ENCODE results near the gene LRRC47. TPM values are rescaled to one million over a fixed set of nuclear protein-coding genes. Genes with fewer than 3 reads are reported as not detected.

The LRRC47 gene
- total and polyA plus RNA-seq, 2 experiments from 2014 or later = 15.1 to 41.9 TPM

DNA sequence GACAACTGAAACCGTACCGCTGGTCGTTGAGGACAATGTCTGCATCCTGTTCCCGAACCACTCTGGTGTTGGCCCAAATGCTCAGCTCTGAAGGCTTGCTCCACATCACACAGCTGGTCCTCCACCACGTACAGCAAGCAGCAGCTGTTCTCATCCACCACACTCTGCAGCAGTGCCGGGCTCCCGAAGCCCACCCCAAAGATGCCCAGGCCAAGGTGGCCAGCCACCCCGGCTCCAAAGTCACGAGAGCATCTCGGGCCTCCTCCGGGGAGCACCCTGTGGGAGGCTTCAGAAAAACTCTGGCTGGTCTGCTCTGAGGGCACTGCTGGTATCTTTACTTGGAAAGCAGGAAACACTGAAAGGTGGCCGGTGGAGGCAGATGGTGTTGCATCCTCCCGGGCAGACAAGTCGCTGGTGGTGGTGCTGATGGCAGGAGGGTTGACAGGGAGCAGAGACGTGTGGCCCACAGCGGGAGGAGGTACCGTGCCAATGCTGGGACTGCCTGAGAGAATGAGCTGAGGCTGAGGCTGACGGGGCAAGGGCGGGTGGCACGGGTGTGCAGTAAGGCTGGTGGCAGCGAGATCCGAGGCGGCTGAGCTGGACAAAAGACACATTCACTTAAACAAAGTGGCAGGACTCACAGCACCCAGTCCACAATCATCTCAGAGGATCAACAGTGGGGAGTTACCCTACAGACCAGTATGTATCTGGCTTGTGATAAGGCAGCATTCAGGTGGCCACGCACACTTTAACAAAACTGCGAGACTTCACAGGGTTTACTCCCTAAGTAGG is 50.5 kb downstream of the LRRC47 start:
- H3K4me3 ChIP-seq = no peak overlapping the region; the same call in 1 of the 2 replicates
- DNase-seq = peak; percentile 15
- in situ Hi-C loops (cut with MboI) = no loop called here

DNA sequence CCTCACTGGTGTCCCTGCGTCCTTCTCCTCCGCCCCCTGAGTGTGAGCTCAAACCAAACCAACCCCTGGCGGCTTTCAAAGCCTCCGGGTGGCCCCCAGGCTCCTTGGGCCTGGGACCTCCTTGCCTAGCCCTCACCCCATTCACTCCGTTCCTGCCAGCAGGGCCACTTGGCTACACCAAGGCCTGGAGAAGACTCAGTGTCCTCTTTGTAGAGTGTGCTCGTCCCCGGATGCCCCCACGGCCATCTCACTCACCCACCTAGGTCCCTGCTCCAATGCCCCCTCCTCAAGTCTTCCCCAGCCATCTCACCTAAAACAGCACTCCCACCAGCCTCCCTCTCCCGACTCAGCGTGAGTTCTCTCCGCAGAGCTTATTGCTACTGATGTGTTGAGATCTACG is 51.2 kb downstream of the LRRC47 start:
- WGBS, 2 experiments (ENCODE audit: low coverage in 1 of 2, low lambda C conversion rate in 2 of 2, missing lambda C conversion rate in 2 of 2) = 93 to 98% methylated on average over 10 to 12 of the region's 12 CpGs

More for the DNA sequence above, 50.5 kb downstream of the LRRC47 start:
- no peaks in the 10 kb centered on the region for H3K9me2 ChIP-seq (ENCODE audit: insufficient read depth)
- peak overlapping the region; percentile 85; the same call in 1 of the 2 replicates for H2AFZ ChIP-seq
- no peak overlapping the region for H3K4me2 ChIP-seq (ENCODE audit: unreplicated experiment)
- no peaks in the 10 kb centered on the region for H3K79me2 ChIP-seq (ENCODE audit: insufficient read depth)
- H3K4me1 ChIP-seq (ENCODE audit: insufficient read depth) = peaks cover 4% of the 10 kb centered on the region; the same call in 1 of the 2 replicates
- peaks cover 4% of the 10 kb centered on the region; the same call in 1 of the 2 replicates for H3F3A ChIP-seq (ENCODE audit: insufficient read depth)
- TF ChIP-seq EZH2phosphoT487 (IDR thresholded peaks at IDR 0.05; ENCODE audit: insufficient read depth, low read depth) = no peak
- no peak for TF ChIP-seq EZH2 (IDR thresholded peaks at IDR 0.05; ENCODE audit: insufficient read depth, poor library complexity, severe bottlenecking)
- H3K27me3 ChIP-seq (replicated peaks; ENCODE audit: insufficient read depth) = peaks cover 8% of the 10 kb centered on the region; the same call in 1 of the 2 replicates
- no peak overlapping the region for H3K9ac ChIP-seq
- H3K9me3 ChIP-seq (ENCODE audit: low read depth) = no peaks in the 10 kb centered on the region
- no peaks in the 10 kb centered on the region for H3K36me3 ChIP-seq (ENCODE audit: low read depth)
- H4K20me1 ChIP-seq (ENCODE audit: insufficient read depth) = no peaks in the 10 kb centered on the region
- 76 to 81% methylated on average over 25 of the region's 25 CpGs for WGBS, 2 experiments (ENCODE audit: low coverage in 1 of 2, low lambda C conversion rate in 2 of 2, missing lambda C conversion rate in 2 of 2)
- H3K27ac ChIP-seq = no peak overlapping the region

DNA sequence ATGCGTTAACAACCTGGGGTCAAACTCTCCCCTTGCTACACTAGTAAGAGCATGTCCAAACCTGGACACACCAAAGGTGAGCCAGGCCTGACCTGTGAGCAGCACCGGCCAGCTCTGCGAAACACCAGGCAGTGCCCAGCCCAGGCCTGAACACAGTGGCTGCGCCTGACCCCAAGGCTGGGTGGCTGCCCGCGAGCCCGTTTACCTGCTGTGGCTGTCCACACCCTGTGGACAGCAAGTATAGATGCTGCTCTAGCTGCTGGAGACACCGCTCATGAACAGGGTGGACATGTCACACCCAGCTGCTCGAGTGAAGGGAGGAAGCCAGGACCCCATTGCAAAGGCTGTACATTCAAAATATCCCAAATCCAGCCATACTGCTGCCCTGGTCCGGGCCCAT is 51.7 kb downstream of the LRRC47 start:
- H3K27me3 ChIP-seq (replicated peaks; ENCODE audit: insufficient read depth) = no peaks in the 10 kb centered on the region
- H3F3A ChIP-seq (ENCODE audit: insufficient read depth) = peaks cover 4% of the 10 kb centered on the region; the same call in 1 of the 2 replicates
- H3K9me3 ChIP-seq (ENCODE audit: low read depth) = no peaks in the 10 kb centered on the region
- 93 to 98% methylated on average over 10 of the region's 10 CpGs for WGBS, 2 experiments (ENCODE audit: low coverage in 1 of 2, low lambda C conversion rate in 2 of 2, missing lambda C conversion rate in 2 of 2)
- DNase-seq = no peak
- H3K4me3 ChIP-seq = no peak overlapping the region
- H4K20me1 ChIP-seq (ENCODE audit: insufficient read depth) = no peaks in the 10 kb centered on the region
- no peak overlapping the region for H3K4me2 ChIP-seq (ENCODE audit: unreplicated experiment)
- H3K79me2 ChIP-seq (ENCODE audit: insufficient read depth) = no peaks in the 10 kb centered on the region
- no peaks in the 10 kb centered on the region for H3K36me3 ChIP-seq (ENCODE audit: low read depth)
- no peak overlapping the region for H3K9ac ChIP-seq
- H3K4me1 ChIP-seq (ENCODE audit: insufficient read depth) = peaks cover 4% of the 10 kb centered on the region; the same call in 1 of the 2 replicates
- no peaks in the 10 kb centered on the region for H3K9me2 ChIP-seq (ENCODE audit: insufficient read depth)
- H3K27ac ChIP-seq = no peak overlapping the region
- H2AFZ ChIP-seq = no peak overlapping the region
- TF ChIP-seq EZH2 (IDR thresholded peaks at IDR 0.05; ENCODE audit: insufficient read depth, poor library complexity, severe bottlenecking) (no peak), EZH2phosphoT487 (IDR thresholded peaks at IDR 0.05; ENCODE audit: insufficient read depth, low read depth) (no peak)
- in situ Hi-C loops (cut with MboI) = no loop called here

More for the DNA sequence above, 51.2 kb downstream of the LRRC47 start:
- no peak for DNase-seq
- Histone ChIP-seq H2AFZ (no peak overlapping the region), H3K4me3 (no peak overlapping the region), H3K9ac (no peak overlapping the region), H3K9me2 (ENCODE audit: insufficient read depth) (no peaks in the 10 kb centered on the region), H3K27me3 (replicated peaks; ENCODE audit: insufficient read depth) (0 out of 2 replicates have a peak, but pooled peaks cover 2% of the 10 kb centered on the region), H4K20me1 (ENCODE audit: insufficient read depth) (no peaks in the 10 kb centered on the region), H3K4me1 (ENCODE audit: insufficient read depth) (peaks cover 4% of the 10 kb centered on the region; the same call in 1 of the 2 replicates), H3K9me3 (ENCODE audit: low read depth) (no peaks in the 10 kb centered on the region), H3K27ac (no peak overlapping the region), H3F3A (ENCODE audit: insufficient read depth) (peaks cover 4% of the 10 kb centered on the region; the same call in 1 of the 2 replicates), H3K4me2 (ENCODE audit: unreplicated experiment) (no peak overlapping the region), H3K36me3 (ENCODE audit: low read depth) (no peaks in the 10 kb centered on the region), H3K79me2 (ENCODE audit: insufficient read depth) (no peaks in the 10 kb centered on the region)
- in situ Hi-C loops (cut with MboI) = no loop called here
- TF ChIP-seq EZH2phosphoT487 (IDR thresholded peaks at IDR 0.05; ENCODE audit: insufficient read depth, low read depth) (no peak), EZH2 (IDR thresholded peaks at IDR 0.05; ENCODE audit: insufficient read depth, poor library complexity, severe bottlenecking) (no peak)

DNA sequence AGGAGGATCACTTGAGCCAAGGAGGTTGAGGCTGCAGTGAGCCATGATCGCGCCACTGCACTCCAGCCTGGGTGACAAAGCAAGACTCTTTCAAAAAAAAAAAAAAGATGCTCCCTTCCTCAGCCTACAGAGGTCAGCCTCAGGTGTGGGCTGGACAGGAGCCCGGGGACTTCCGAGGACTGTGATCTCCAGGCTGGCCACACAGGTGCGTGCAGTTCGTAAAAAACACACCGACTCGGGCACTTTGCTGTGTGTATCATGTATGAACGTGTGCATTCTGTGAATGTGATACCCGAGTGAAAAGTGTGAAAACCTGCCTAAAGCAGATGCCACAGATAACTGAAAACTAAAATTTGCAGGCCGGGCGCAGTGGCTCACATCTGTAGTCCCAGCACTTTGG is 52.5 kb downstream of the LRRC47 start:
- H3K36me3 ChIP-seq (ENCODE audit: low read depth) = no peaks in the 10 kb centered on the region
- in situ Hi-C loops (cut with MboI) = no loop called here
- H3K79me2 ChIP-seq (ENCODE audit: insufficient read depth) = no peaks in the 10 kb centered on the region
- H3K9me3 ChIP-seq (ENCODE audit: low read depth) = no peaks in the 10 kb centered on the region
- H3K4me1 ChIP-seq (ENCODE audit: insufficient read depth) = peaks cover 4% of the 10 kb centered on the region; the same call in 1 of the 2 replicates
- 96 to 99% methylated on average over 12 of the region's 12 CpGs for WGBS, 2 experiments (ENCODE audit: low coverage in 1 of 2, low lambda C conversion rate in 2 of 2, missing lambda C conversion rate in 2 of 2)
- H3K9ac ChIP-seq = no peak overlapping the region
- H3K27ac ChIP-seq = no peak overlapping the region
- no peak overlapping the region for H3K4me2 ChIP-seq (ENCODE audit: unreplicated experiment)
- H3K4me3 ChIP-seq = no peak overlapping the region
- H4K20me1 ChIP-seq (ENCODE audit: insufficient read depth) = no peaks in the 10 kb centered on the region
- DNase-seq = no peak
- peaks cover 4% of the 10 kb centered on the region; the same call in 1 of the 2 replicates for H3F3A ChIP-seq (ENCODE audit: insufficient read depth)
- TF ChIP-seq EZH2phosphoT487 (IDR thresholded peaks at IDR 0.05; ENCODE audit: insufficient read depth, low read depth) (no peak), EZH2 (IDR thresholded peaks at IDR 0.05; ENCODE audit: insufficient read depth, poor library complexity, severe bottlenecking) (no peak)
- H3K9me2 ChIP-seq (ENCODE audit: insufficient read depth) = no peaks in the 10 kb centered on the region
- H2AFZ ChIP-seq = no peak overlapping the region
- H3K27me3 ChIP-seq (replicated peaks; ENCODE audit: insufficient read depth) = no peaks in the 10 kb centered on the region
